ENCODE measurements around the gene XPNPEP1. TPM values are rescaled to one million over a fixed set of nuclear protein-coding genes. Genes with fewer than 3 reads are reported as not detected.

The XPNPEP1 gene
- total RNA-seq, 2 experiments from 2014 or later = 50.3 to 54.3 TPM

GRCh38 chr10:109969760-109970346, 46.5 kb upstream of the XPNPEP1 start:
- DNase-seq (no peak), ATAC-seq (ENCODE audit: poor library complexity) (no peak)
- no peak overlapping the region for H3K27ac ChIP-seq (ENCODE audit: low read depth in 1 of 2, low read length in 2 of 2)
- no peaks in the 10 kb centered on the region for H3K4me1 Mint-ChIP-seq (ENCODE audit: low read depth)
- H3K36me3 ChIP-seq (ENCODE audit: insufficient read depth, low read length) = no peaks in the 10 kb centered on the region
- no peaks in the 10 kb centered on the region for H3K9me3 Mint-ChIP-seq
- no peak for TF ChIP-seq CTCF (IDR thresholded peaks at IDR 0.05)
- CTCF ChIA-PET = interaction anchor here (1.0 kb wide), 1 partner anchor 86 kb away, joined by 3 read pairs; no protein-coding TSS in a partner anchor
- intact Hi-C loops (cut with DNase I, micrococcal nuclease) = no loop called here
- H3K36me3 Mint-ChIP-seq (ENCODE audit: low read depth) = no peaks in the 10 kb centered on the region
- no peaks in the 10 kb centered on the region for H3K4me1 ChIP-seq (ENCODE audit: insufficient read depth, low read length)
- H3K4me3 ChIP-seq (ENCODE audit: low read length) = no peak overlapping the region
- POLR2A ChIA-PET = no interaction called here
- no peak overlapping the region for H3K4me3 Mint-ChIP-seq
- H3K27me3 Mint-ChIP-seq = peaks cover 5% of the 10 kb centered on the region
- H3K27me3 ChIP-seq (ENCODE audit: control insufficient read depth in 1 of 2, insufficient read depth in 2 of 2, low read length in 2 of 2) = no peaks in the 10 kb centered on the region
- no peak overlapping the region for H3K27ac Mint-ChIP-seq
- no peaks in the 10 kb centered on the region for H3K9me3 ChIP-seq (ENCODE audit: control insufficient read depth in 1 of 2, insufficient read depth in 1 of 2, low read length in 2 of 2)

GRCh38 chr10:109968953-109969759, 45.8 kb upstream of the XPNPEP1 start:
- no peak overlapping the region for H3K27ac ChIP-seq (ENCODE audit: low read depth in 1 of 2, low read length in 2 of 2)
- DNase-seq (no peak), ATAC-seq (ENCODE audit: poor library complexity) (no peak)
- Mint-ChIP-seq H3K9me3 (no peaks in the 10 kb centered on the region), H3K4me1 (ENCODE audit: low read depth) (no peaks in the 10 kb centered on the region), H3K4me3 (no peak overlapping the region), H3K36me3 (ENCODE audit: low read depth) (no peaks in the 10 kb centered on the region), H3K27me3 (peaks cover 5% of the 10 kb centered on the region), H3K27ac (no peak overlapping the region)
- ChIA-PET POLR2A (no interaction called here), CTCF (no interaction called here)
- no peaks in the 10 kb centered on the region for H3K9me3 ChIP-seq (ENCODE audit: control insufficient read depth in 1 of 2, insufficient read depth in 1 of 2, low read length in 2 of 2)
- H3K4me1 ChIP-seq (ENCODE audit: insufficient read depth, low read length) = no peaks in the 10 kb centered on the region
- H3K4me3 ChIP-seq (ENCODE audit: low read length) = no peak overlapping the region
- intact Hi-C loops (cut with DNase I, micrococcal nuclease) = no loop called here
- no peaks in the 10 kb centered on the region for H3K36me3 ChIP-seq (ENCODE audit: insufficient read depth, low read length)
- no peaks in the 10 kb centered on the region for H3K27me3 ChIP-seq (ENCODE audit: control insufficient read depth in 1 of 2, insufficient read depth in 2 of 2, low read length in 2 of 2)
- TF ChIP-seq CTCF (IDR thresholded peaks at IDR 0.05) = no peak

DNA sequence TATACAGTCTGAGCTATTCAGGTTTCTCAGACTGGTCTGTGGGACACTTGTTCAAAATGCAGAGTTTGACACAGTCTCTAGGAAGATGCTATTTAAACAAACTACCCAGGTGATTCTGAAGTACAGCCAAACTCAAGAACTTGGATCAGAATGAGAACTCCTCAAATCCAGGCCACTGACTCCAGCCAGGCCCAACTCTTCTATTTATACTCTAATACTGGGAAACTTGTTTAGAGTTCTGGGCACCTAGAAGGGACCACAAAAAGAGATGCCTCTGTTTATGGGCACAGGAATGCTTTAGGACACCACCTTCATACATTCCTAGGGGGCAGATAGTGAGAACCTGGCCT, 44.4 kb upstream of the XPNPEP1 start:
- Histone ChIP-seq H3K4me3 (ENCODE audit: low read length) (no peak overlapping the region), H3K27ac (ENCODE audit: low read depth in 1 of 2, low read length in 2 of 2) (no peak overlapping the region), H3K36me3 (ENCODE audit: insufficient read depth, low read length) (no peaks in the 10 kb centered on the region), H3K4me1 (ENCODE audit: insufficient read depth, low read length) (no peaks in the 10 kb centered on the region), H3K9me3 (ENCODE audit: control insufficient read depth in 1 of 2, insufficient read depth in 1 of 2, low read length in 2 of 2) (no peaks in the 10 kb centered on the region), H3K27me3 (ENCODE audit: control insufficient read depth in 1 of 2, insufficient read depth in 2 of 2, low read length in 2 of 2) (no peaks in the 10 kb centered on the region)
- Mint-ChIP-seq H3K9me3 (no peaks in the 10 kb centered on the region), H3K27ac (no peak overlapping the region), H3K36me3 (ENCODE audit: low read depth) (no peaks in the 10 kb centered on the region), H3K4me3 (no peak overlapping the region), H3K4me1 (ENCODE audit: low read depth) (no peaks in the 10 kb centered on the region), H3K27me3 (peaks cover 5% of the 10 kb centered on the region)
- no peak for TF ChIP-seq CTCF (IDR thresholded peaks at IDR 0.05)
- CTCF ChIA-PET = no interaction called here
- POLR2A ChIA-PET = no interaction called here
- ATAC-seq (ENCODE audit: poor library complexity) (no peak), DNase-seq (no peak)
- intact Hi-C loops (cut with DNase I, micrococcal nuclease) = no loop called here
